Fibroblast of skin of right biceps (primary cell): ENCODE results near the gene SMIM32.

Experiments used
- DNase-seq: peaks from one replicate; pipeline ENCODE4 v3.0.0-alpha.2; 2013

The SMIM32 gene

GRCh38 chr5:136192526-136193321 is at the start of gene SMIM32:
SMIM32 (minus strand) TSS chr5:136193162; CDS start chr5:136192524, 638 bp downstream.
- peak; percentile 14 for DNase-seq

- DNase-seq = no peak
These were observed 49.6 kb upstream of the SMIM32 start for GRCh38 chr5:136242611-136243010.

GRCh38 chr5:136242136-136242535 is 49.2 kb upstream of the SMIM32 start:
- DNase-seq = no peak

- DNase-seq = no peak
These were observed 47.9 kb upstream of the SMIM32 start for GRCh38 chr5:136240894-136241293.

GRCh38 chr5:136236479-136237083 is 43.6 kb upstream of the SMIM32 start:
- no peak for DNase-seq

- no peak for DNase-seq
These were observed 42.4 kb upstream of the SMIM32 start for GRCh38 chr5:136235321-136235720.

- DNase-seq = no peak
These were observed 39.4 kb upstream of the SMIM32 start for GRCh38 chr5:136232316-136232715.

GRCh38 chr5:136230176-136230575 is 37.2 kb upstream of the SMIM32 start:
- DNase-seq = no peak

- DNase-seq = no peak
These were observed 35.3 kb upstream of the SMIM32 start for GRCh38 chr5:136228136-136228757.

GRCh38 chr5:136226401-136226800 is 33.4 kb upstream of the SMIM32 start:
- no peak for DNase-seq

- no peak for DNase-seq
These were observed 32.8 kb upstream of the SMIM32 start for GRCh38 chr5:136225796-136226195.

GRCh38 chr5:136222580-136223235 is 29.7 kb upstream of the SMIM32 start:
- no peak for DNase-seq

- no peak for DNase-seq
These were observed 28.4 kb upstream of the SMIM32 start for GRCh38 chr5:136221340-136221739.

GRCh38 chr5:136216230-136216629 is 23.3 kb upstream of the SMIM32 start:
- no peak for DNase-seq

GRCh38 chr5:136215812-136216211 is 22.9 kb upstream of the SMIM32 start:
- no peak for DNase-seq

- no peak for DNase-seq
These were observed 21.0 kb upstream of the SMIM32 start for GRCh38 chr5:136213919-136214493.

GRCh38 chr5:136212252-136212721 is 19.3 kb upstream of the SMIM32 start:
- peak; percentile 35 for DNase-seq

GRCh38 chr5:136211282-136212040 is 18.5 kb upstream of the SMIM32 start:
- no peak for DNase-seq

- DNase-seq = peak; percentile 19
These were observed 17.3 kb upstream of the SMIM32 start for GRCh38 chr5:136210259-136210658.

GRCh38 chr5:136209346-136209910 is 16.5 kb upstream of the SMIM32 start:
- no peak for DNase-seq

GRCh38 chr5:136208916-136209315 is 16.0 kb upstream of the SMIM32 start:
- no peak for DNase-seq

- DNase-seq = no peak
These were observed 14.7 kb upstream of the SMIM32 start for GRCh38 chr5:136207631-136208030.
